Endodermal cell (in vitro differentiated cells): ENCODE results near the gene BRPF3. TPM values are rescaled to one million over a fixed set of nuclear protein-coding genes. Genes with fewer than 3 reads are reported as not detected.

Experiments used
- DNase-seq: peaks from one replicate; pipeline ENCODE4 v3.0.0-alpha.2; 2017
- H3K27ac ChIP-seq: 2 replicates; pipeline ENCODE4 v1.5.1; 2013; ENCODE audit warnings: mild to moderate bottlenecking, low read depth, low read length, moderate library complexity
- H3K27me3 ChIP-seq: 2 replicates; pipeline ENCODE4 v1.6.1; 2013; ENCODE audit warnings: mild to moderate bottlenecking, low read length, moderate library complexity; ENCODE audit not compliant: insufficient read depth, control insufficient read depth, poor library complexity, severe bottlenecking
- H3K36me3 ChIP-seq: 2 replicates; pipeline ENCODE4 v1.7.0; 2013; ENCODE audit warnings: mild to moderate bottlenecking, low read length, moderate library complexity; ENCODE audit not compliant: control insufficient read depth, insufficient read depth
- H3K4me1 ChIP-seq: one replicate; pipeline ENCODE4 v1.7.0; 2013; ENCODE audit warnings: low read length; ENCODE audit not compliant: control insufficient read depth, insufficient read depth
- H3K4me3 ChIP-seq: 2 replicates; pipeline ENCODE4 v1.5.1; 2013; ENCODE audit warnings: mild to moderate bottlenecking, low read length, moderate library complexity
- H3K9ac ChIP-seq: 2 replicates; pipeline ENCODE4 v1.6.1; 2013; ENCODE audit warnings: mild to moderate bottlenecking, low read length, moderate library complexity; ENCODE audit not compliant: poor library complexity, severe bottlenecking; ENCODE audit errors: extremely low read depth
- H3K9me3 ChIP-seq: 2 replicates; pipeline ENCODE4 v1.6.1; 2013; ENCODE audit warnings: mild to moderate bottlenecking, low read length, moderate library complexity; ENCODE audit not compliant: control insufficient read depth
- H3K27ac Mint-ChIP-seq: 2 replicates; pipeline ENCODE4 v1.8.0; 2020; ENCODE audit warnings: mixed read lengths
- H3K27me3 Mint-ChIP-seq: 2 replicates; pipeline ENCODE4 v1.8.0; 2021; ENCODE audit warnings: mild to moderate bottlenecking, mixed read lengths; ENCODE audit not compliant: insufficient read depth
- H3K36me3 Mint-ChIP-seq: 2 replicates; pipeline ENCODE4 v1.8.0; 2020; ENCODE audit warnings: low read depth, mixed read lengths
- H3K4me1 Mint-ChIP-seq: 2 replicates; pipeline ENCODE4 v1.8.0; 2020; ENCODE audit warnings: mixed read lengths
- H3K4me3 Mint-ChIP-seq: 2 replicates; pipeline ENCODE4 v1.8.0; 2020; ENCODE audit warnings: mild to moderate bottlenecking, moderate library complexity, mixed read lengths
- H3K9me3 Mint-ChIP-seq: 2 replicates; pipeline ENCODE4 v1.8.0; 2020; ENCODE audit warnings: mild to moderate bottlenecking, mixed read lengths
- CTCF ChIP-seq: fragments of 200-600 bp; sonication (generic); conservative IDR thresholded peaks from 2 replicates; pipeline ENCODE4 v1.5.0; 2021; ENCODE audit warnings: antibody characterized with exemption, mild to moderate bottlenecking
- WGBS, 2 experiments: methylation state at CpG; one replicate each; pipeline versions ENCODE4 v1.1.5 to v1.1.7; 2013; ENCODE audit warnings: missing lambda C conversion rate in 2 of 2, mixed read lengths in 1 of 2; ENCODE audit not compliant: insufficient coverage in 1 of 2, insufficient read length in 1 of 2; 5-methylcytosine and 5-hydroxymethylcytosine counted together
- long read RNA-seq, 4 experiments: library from polyadenylated mRNA in 2 of 4; library from RNA in 1 of 4; library from capped mRNA in 1 of 4; stranded (forward) in 3 of 4; unstranded in 1 of 4; transcript quantifications; one replicate each; pipeline ENCODE4 v2.0.0, GENCODE V29; 2020 to 2021; ENCODE audit warnings: inconsistent platforms in 1 of 4
- polyA plus RNA-seq, 2 experiments: library from polyadenylated mRNA; stranded (reverse); fragments of 50-300 nt; gene quantifications; one replicate each; pipeline ENCODE4 v1.2.3, GENCODE V29; 2013
- total RNA-seq, 2 donors: library from RNA; stranded (reverse); fragmentation: NEBNext Ultra II Directional in 1 of 2; extraction: Animal tissue kit (Norgen Biotek cat#: 25700) in 1 of 2; gene quantifications; 2 replicates in 1 of 2; 3 replicates in 1 of 2; pipeline ENCODE4 v1.2.1, GENCODE V29; 2021

BRPF3 gene
- total RNA-seq, result 10 to 100 TPM; 30.4 to 46.8 TPM
- 31.8 TPM for polyA plus RNA-seq (2013, experiment 1 of 2)
- polyA plus RNA-seq (2013, experiment 2 of 2), result 29.9 TPM
- long read RNA-seq, experiment 1, partial matches to known transcripts, result 11 of 19 reads
- long read RNA-seq, experiment 1, other reads (novel, unspliced or antisense), result 8 of 19 reads
- long read RNA-seq, experiment 2, full-length matches to known transcripts, result 7 of 37 reads
- long read RNA-seq, experiment 2, partial matches to known transcripts, result 14 of 37 reads
- long read RNA-seq, experiment 2, other reads (novel, unspliced or antisense), result 16 of 37 reads
- long read RNA-seq, experiment 3, partial matches to known transcripts, result 62 of 63 reads
- long read RNA-seq, experiment 3, other reads (novel, unspliced or antisense), result 1 of 63 reads
- long read RNA-seq, experiment 4, result 0 reads

DNA sequence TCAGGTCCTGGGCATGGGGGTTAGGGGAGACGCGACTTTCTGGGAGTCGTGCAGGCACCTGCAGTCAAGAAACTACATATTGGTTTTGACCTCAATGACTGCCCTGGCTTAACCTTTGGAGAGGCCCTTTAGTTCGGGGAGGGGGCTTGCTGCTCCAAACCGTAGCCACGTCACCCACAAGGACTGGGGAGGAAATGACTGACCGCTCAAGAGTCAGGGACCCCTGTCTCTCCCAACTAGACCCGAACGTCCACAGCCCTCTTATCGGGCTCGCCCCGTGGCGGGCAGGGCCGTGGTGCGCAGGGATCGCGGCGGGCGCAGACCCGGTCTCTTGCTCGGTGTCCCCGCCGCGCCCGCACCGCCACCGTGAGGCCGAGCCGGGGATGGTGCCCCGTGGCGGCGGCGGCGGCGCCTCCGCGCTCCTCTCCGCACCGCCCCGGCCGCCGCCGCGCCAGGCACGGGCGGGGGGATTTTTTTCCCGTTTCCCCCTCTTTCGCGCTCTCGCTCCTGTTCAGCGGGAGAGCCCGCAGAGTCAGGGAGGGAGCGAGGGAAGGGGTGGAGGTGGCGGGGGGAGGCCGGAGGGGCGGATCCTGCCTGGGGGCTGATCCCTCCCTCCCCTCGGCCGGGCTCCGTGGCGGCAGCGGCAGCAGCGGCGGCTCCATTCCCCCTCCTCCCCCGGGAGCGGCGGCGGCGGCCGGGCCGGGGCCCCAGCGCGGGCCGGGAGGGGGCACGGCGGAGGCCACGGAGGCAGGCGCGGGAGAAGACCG, at the start of gene BRPF3:
TSS of gene BRPF3 (plus strand) at position 632 of the 767 bp plus-strand sequence. CDS start 3,579 bp downstream, outside the sequence.
- Mint-ChIP-seq H3K27me3 (no peaks in the 10 kb centered on the region), H3K36me3 (peaks cover 25% of the 10 kb centered on the region), H3K4me3 (peak within 1 kb of the TSS; percentile 73), H3K4me1 (peaks cover 7% of the 10 kb centered on the region), H3K27ac (peak within 1 kb of the TSS; percentile 93), H3K9me3 (no peaks in the 10 kb centered on the region)
- H3K9me3 ChIP-seq, result no peaks in the 10 kb centered on the region
- H3K27me3 ChIP-seq, result no peaks in the 10 kb centered on the region
- H3K27ac ChIP-seq, result peak within 1 kb of the TSS; percentile 90
- H3K9ac ChIP-seq, result peak within 1 kb of the TSS; percentile 78
- DNase-seq, result peak; percentile 91
- peak; percentile 70 for TF ChIP-seq CTCF
- peaks cover 28% of the 10 kb centered on the region for H3K36me3 ChIP-seq
- WGBS, 2 experiments, result 0 to 5% methylated on average over 4 to 78 of the region's 79 CpGs
- peaks cover 3% of the 10 kb centered on the region for H3K4me1 ChIP-seq
- peak within 1 kb of the TSS; percentile 88 for H3K4me3 ChIP-seq

GRCh38 chr6:36147294-36147693, 49.2 kb upstream of the BRPF3 start:
- Histone ChIP-seq H3K4me3 (no peak overlapping the region), H3K27ac (no peak overlapping the region), H3K36me3 (no peaks in the 10 kb centered on the region), H3K27me3 (no peaks in the 10 kb centered on the region), H3K9ac (no peak overlapping the region), H3K9me3 (no peaks in the 10 kb centered on the region), H3K4me1 (no peaks in the 10 kb centered on the region)
- H3K36me3 Mint-ChIP-seq, result no peaks in the 10 kb centered on the region
- peaks cover 6% of the 10 kb centered on the region for H3K9me3 Mint-ChIP-seq
- no peaks in the 10 kb centered on the region for H3K4me1 Mint-ChIP-seq
- DNase-seq, result no peak
- no peak overlapping the region for H3K4me3 Mint-ChIP-seq
- WGBS, 2 experiments, result 95 to 100% methylated on average over 2 to 3 of the region's 3 CpGs
- H3K27me3 Mint-ChIP-seq, result no peaks in the 10 kb centered on the region
- no peak for TF ChIP-seq CTCF
- no peak overlapping the region for H3K27ac Mint-ChIP-seq

DNA sequence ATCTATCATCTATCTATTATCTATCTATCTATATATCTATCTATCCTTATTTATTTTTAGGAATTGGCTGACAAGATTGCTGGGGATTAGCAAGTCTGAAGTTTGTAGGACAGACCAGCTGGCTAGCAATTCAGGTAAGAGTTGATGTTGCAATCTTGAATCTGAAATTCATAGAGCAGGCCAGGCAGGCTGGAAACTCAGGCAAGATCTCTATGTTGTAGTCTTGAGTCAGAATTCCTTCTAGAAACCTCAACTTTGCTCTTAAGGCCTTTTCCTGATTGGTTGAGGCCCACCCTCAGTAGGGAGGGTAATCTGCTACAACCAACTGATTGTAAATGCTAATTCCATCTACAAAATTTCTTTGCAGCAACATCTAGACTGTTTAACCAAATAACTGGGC, 47.1 kb upstream of the BRPF3 start:
- H3K4me1 Mint-ChIP-seq, result no peaks in the 10 kb centered on the region
- no peaks in the 10 kb centered on the region for H3K27me3 Mint-ChIP-seq
- H3K27me3 ChIP-seq, result no peaks in the 10 kb centered on the region
- no peak for DNase-seq
- H3K9ac ChIP-seq, result no peak overlapping the region
- H3K36me3 Mint-ChIP-seq, result no peaks in the 10 kb centered on the region
- peaks cover 7% of the 10 kb centered on the region for H3K9me3 Mint-ChIP-seq
- H3K9me3 ChIP-seq, result no peaks in the 10 kb centered on the region
- TF ChIP-seq CTCF, result no peak
- H3K27ac ChIP-seq, result no peak overlapping the region
- no peaks in the 10 kb centered on the region for H3K36me3 ChIP-seq
- H3K27ac Mint-ChIP-seq, result no peak overlapping the region
- no peak overlapping the region for H3K4me3 Mint-ChIP-seq
- H3K4me1 ChIP-seq, result no peaks in the 10 kb centered on the region
- no peak overlapping the region for H3K4me3 ChIP-seq
